Measurements from ENCODE around the gene UGT2B17.
"Not testable (repeated sequence)": the region's sequence is repeated elsewhere in the genome, so short reads cannot be mapped to it uniquely, and the experiment has no call there.

- not testable (repeated sequence) for TF ChIP-seq CTCF (conservative IDR thresholded peaks at IDR 0.05); EZH2 (IDR thresholded peaks at IDR 0.05; ENCODE audit: low read depth)
Observed at GRCh38 chr4:68575636-68576035, 486 bp downstream of the UGT2B17 start.
